NCI-H510A treated with DMSO at 0.1 percent for 48 hours (cell line): Measurements from ENCODE around the gene ATP2A3.
"Not testable (repeated sequence)": the region's sequence is repeated elsewhere in the genome, so short reads cannot be mapped to it uniquely, and the experiment has no call there.

Experiments used
- DNase-seq: peaks from one replicate; lab custom pipeline; 2025; lab: John Stamatoyannopoulos, UW

The ATP2A3 gene

DNA sequence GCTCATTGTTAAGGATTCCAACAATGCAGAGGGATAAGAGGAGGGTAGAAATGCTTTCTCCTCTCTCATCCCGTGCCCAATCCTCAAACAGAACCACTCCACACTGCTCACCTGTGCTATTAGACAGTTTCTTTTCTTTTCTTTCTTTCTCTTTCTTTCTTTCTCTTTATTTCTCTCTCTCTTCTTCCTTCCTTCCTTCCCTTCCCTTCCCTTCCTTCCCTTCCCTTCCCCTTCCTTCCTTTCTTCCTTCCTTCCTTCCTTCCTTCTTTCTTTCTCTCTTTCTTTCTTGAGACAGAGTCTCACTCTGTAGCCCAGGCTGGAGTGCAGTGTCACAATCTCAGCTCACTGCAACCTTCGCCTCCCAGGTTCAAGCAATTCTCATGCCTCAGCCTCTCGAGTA, 27.5 kb upstream of the ATP2A3 start:
- DNase-seq = not testable (repeated sequence)

DNA sequence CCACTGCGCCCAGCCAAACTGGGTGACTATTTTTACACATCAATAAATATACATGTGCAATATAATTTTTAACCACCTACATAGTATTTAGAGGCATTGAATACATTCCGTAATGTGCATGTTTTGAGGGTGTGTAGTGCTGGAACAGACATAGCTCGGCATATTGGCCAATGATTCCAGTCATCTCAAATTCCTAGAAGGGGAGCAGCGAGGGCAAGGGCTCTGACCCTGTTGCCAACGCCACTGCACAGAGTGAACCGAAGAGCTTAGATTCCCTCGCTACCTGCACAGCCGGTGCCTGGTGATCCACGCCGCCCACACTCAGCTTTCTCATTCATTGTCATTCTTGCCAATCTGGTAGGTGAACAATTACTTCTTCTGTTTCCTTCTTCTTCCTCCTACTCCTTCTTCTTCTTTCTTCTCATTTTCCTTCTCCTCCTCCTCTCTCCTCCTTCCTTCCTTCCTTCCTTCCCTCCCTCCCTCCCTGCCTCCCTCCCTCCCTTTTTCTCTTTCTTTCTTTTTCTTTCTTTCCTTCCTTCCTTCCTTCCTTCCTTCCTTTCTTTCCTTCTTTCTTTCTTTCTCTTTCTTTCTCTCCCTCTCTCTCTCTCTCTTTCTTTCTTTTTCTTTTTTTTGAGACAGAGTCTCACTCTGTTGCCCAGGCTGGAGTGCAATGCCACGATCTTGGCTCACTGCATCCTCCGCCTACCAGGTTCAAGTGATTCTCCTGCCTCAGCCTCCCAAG, 26.3 kb upstream of the ATP2A3 start:
- DNase-seq = no peak

DNA sequence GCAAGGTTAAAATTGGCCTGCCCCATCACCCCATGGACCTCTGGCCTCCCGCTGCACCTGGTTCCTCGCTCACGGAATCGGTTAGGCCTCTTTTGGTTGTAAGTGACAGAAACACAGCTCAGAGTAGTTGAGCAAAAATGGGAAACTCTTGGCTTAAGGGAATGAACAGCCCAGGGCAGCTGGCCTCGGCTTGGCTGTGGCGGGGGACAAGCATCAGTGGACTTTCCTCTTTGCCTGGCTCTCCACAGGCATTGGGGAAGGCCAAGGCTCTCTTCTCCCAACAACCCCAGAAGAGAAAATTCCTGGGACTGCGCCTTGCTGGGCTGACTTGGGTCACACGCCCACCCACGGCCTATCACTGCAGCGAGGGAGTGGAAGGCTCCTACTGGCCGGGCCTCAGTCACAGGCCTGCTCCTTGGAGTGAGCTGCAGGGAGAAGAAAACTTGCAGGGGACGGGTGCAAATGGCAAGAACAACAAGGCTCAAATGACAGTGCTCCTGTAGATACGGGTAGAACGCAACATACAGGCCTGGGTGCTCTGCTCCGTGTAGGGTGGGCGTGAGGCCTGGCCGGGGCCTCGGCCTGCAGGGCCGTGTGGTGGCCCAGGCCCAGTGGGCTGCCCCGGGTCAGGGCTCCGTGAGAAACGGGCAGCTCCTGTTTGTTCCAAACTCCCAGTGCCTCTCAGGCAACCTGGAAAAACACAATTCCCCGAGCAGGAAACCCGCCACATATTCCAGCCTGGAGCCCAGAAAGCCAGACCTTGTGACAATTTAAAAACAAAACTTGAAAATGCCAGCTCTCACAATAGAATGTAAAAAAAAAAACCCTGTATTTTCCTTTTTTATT, 25.0 kb upstream of the ATP2A3 start:
- no peak for DNase-seq

DNA sequence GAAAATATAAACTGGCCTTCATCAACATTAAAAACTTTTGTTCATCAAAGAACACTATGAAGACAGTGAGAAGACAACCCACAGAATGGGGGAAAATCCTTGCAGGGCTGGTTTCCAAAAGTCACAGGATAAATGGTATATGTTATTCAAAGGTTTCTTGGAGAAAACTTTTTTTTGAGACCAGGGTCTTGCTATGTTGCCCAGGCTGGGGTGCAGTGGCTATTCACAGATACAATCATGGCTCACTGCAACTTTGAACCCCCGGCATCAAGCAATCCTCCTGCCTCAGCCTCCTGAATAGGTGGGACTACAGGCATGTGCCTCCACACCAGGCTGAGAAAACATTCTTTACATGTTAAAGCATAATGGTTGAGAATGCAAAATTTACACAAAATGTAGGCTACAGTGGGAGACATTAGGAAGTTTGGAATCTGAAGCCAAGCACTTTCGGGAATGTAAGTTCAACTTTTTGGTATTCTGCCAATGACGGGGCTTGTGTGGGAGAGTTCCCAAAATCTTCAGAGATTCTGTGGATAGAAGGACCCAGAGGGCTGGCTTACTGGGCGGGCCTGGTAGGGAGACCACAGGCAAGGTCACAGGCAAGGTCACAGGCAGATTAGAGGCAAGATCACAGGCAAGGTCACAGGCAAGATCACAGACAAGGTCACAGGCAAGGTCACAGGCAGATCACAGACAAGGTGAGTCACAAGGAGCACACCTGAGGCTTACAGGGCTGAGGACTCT, 24.2 kb upstream of the ATP2A3 start:
- DNase-seq = no peak

DNA sequence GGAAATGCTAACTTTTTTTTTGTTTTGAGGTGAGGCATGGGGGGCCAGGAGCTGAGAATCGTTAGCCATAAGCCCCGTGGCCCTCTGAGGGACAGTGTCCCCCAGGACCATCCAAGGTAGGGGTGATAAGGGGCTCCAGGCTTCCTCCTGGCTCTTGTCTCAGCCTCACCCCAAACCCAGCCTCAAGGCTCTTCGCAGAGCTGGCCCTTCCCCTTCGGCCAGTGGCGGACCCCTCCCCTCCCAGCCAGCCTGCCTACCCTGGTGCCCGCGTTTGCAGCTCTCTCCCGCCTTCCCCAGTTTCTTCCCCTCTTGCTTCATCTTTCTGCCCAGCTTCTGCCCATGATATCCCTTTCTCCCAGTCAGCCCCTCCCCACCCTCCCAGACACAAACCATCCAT, 22.7 kb upstream of the ATP2A3 start:
- no peak for DNase-seq

DNA sequence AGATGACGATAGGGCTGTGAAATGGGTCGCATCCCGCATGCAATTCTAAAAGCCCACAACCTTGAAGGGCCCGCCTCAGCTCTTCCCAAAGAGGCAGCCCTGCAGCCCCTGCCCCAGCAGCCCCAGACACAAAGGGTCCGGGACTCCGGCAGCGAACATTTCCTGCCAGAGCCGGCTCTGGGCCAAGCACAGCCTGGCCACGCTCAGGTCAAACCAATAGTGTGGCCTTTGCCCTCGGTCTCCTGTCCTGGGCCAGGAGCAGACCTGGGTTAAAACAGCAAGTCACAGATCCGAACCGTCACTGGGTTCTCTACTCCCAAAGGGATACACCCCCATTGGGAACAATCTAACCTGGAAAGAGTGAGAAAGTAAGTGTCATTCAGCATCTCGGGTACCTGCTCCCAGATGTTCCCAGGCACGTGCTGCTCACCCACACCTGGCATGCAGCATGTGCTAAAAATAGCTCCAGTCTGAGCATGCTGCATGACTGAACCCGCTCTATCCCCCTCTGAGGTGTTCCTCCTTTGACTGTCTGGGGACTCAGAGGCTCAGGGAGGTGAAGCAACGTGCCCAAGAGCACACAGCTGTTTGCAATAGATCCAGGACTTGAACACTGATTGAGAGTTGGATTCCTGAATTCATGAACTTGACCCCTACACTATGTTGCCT, 22.2 kb upstream of the ATP2A3 start:
- no peak for DNase-seq

DNA sequence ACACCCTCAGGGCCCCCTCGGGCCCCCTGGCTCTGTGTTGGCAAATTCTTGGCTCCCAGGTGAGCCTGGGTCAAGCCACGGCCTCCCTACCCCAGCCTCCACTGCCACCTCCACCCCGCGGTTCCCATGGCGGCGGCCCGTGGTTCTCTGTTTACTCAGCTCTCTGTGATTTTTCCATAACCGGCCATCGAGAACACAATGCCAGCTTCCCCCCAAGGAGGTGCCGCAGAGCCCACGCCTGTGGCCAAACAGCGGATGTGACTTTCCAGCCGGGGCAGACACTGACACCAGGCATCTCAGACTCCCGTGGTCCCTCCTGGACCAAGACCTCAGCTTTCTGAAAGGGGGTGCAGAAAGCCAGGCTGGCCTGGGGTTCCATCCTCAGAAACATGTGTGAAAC, 21.6 kb upstream of the ATP2A3 start:
- no peak for DNase-seq

DNA sequence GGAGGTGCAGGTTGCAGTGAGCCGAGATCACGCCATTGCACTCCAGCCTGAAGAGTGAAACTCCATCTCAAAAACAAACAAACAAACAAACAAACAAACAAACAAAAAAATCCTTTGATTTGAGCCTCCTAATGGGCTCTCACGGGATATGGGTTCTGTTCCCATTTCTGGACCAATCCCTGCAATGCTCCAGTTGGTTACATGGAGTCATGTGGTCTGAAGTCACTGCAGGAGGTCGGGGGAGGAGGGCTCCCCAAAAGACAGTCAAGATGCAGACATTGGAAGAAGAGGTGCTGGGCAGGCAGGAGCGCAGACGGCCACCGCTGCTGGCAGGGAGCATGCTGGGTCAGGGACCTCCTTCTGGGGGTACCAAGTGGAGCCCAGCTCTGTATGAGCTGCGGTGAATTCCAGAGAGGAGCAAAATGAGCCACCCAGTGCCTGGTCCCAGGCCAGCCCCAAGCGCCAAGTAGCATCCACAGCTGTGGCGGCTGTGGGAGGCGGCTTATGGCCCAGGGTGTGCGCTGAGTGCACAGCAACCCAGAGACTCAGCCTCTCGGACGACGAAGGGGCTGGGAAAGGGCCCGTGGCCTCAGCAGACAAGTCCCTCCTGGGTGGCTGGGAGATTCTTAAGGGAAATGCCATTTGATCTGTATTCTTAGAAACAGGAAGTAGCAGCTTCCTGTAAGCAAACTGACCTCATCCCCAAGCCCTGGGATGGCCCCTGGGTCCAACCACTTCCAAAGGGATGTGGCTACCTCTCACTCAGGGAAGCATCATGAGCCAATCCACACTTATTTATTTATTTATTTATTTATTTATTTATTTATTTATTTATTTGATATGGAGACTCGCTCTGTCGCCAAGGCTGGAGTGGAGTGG, 19.6 kb upstream of the ATP2A3 start:
- peak; percentile 27 for DNase-seq

DNA sequence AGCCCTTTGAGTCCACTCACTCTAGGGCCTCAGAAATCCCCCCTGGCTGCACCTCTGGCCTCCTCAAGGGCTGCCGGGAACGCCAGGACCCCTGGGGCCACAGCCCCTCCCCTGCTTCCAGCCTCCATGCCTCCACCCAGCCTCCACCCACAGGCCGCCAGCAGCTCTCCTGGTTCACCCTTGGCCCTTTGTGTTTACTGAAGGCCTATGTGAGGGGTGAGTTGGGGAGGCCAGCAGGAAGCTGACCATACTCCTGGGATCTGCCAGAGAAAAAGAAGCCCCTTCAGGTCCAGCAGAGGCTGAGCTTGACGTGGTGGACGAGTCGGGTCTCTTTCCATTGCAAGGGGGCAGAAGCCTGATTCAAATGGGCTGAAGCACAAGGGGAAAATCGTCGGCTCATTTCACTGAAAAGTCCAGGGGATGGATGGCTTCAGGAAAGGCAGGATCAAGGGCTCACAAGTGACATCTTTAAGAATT, 18.3 kb upstream of the ATP2A3 start:
- DNase-seq = no peak

DNA sequence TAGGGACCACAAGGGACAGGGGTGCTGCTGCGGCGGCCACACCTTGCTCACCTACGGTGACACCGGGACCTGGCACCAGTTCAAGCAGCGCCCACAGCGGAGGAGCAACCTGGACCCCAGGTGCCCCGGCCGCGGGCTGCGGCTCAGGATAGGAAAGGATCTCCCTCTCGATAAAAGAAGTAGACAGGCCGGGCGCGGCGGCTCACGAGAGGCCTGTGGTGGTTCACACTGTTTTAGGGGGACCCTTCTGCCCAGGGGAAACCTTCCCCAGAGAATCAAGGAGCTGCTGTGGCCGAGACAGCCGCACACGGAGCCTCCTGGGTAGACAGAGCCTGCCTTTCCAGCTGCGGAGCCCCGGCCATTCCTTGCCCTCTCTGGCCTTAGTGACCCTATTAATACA, 17.9 kb upstream of the ATP2A3 start:
- DNase-seq = no peak

DNA sequence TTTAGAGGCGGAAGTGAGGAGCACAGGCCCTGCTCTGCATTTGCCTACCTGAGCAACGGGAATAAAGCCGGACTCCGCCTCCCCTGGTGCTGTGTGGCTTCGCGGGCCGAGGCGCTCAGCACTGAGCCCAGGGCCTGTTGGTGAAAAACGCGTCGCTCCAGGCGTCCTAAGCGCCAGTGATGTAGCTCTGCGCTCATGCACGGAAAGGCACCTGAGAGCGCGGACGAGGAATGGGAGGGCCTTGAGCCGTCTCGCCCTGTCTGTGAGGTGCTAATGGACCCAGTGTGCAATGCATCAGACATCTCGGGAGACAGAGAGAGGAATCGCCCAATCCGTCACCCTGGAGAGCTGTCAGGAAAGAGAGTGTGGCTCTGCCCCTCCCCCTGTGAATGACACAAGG, 17.2 kb upstream of the ATP2A3 start:
- DNase-seq = no peak

DNA sequence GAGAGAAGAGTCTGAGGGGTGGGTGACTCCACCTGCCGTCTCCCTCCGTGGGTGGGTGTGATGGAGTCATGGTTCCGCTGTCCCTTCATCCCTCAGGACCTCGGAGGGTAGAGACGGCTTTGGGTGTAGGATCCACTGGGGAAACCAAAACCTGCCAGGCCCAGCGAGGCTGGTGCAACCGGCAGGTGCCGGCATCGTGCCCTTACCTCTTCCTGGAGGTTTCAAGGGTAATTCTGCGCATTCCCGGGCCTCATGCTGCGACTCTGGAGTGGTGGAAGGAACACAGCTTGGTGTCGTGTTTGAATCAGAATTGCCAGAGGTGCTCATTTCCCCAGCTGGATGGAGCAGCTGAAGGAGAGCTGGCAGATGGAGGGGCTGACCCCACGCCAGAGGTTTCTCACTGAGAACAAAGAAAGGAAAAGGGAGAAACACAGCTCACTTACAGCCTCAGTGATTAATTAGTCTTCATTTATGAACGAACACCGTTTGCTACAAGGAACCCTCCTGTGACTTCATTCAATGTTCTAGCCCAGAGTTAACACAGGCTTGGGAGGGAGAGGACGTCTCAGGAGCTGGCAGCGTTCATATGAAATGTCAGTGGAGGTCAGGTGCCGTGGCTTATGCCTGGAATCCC, 16.3 kb upstream of the ATP2A3 start:
- DNase-seq = no peak

DNA sequence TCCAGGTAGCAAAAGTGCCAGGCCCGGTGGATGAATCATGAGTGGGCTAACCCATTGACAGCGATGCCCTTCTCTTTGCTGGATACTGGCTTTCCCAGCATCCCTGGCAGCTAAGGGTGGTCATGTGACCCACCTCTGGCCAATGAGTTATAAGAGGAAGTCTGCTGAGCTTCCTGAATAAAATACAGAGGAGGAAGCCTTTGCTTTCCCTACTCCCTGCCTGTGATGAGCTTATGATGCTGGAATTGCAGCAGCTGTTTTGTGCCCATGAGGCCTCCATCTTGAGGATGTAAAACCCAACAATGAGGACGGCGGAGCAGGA, 15.0 kb upstream of the ATP2A3 start:
- no peak for DNase-seq

DNA sequence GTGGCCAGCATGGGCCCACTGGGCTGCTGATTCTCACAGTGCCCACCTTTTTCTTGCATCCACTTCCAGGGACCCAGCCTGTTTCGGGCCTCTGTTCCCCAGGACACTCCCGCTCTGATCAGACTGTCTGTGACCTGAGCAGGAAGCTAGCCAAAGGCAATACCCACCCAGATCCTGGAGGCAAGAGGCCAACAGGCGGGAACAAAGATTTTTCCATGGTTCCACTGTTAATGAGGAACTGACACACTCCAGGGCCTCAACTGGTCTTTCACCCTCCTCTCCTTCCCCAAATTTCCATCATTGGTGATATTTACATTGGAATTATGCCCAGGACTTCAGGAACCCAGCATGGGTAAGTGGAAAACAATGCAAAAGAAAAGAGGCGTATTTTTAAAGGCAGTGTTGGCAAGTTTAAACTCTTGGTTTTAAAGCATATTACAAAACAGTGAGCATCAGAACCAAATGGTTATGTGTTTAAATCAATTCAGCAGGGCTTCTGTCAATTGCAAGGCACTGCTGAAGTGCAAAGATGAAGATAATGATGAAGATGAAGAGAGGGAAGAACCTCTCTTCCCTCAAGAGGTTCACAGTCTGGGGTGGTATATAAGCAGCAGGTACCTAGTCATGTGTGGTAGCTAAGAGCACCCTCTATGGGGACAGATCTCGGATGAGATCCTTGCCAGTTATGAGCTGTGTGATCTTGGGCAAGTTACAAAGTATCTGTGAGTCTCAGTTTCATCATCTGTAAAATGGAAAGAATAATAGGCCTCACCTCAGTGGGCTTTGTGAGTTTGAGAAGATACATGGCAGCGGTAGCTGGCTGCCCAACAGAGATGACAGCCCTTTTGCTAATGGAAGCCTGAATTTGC, 14.4 kb upstream of the ATP2A3 start:
- DNase-seq = no peak

DNA sequence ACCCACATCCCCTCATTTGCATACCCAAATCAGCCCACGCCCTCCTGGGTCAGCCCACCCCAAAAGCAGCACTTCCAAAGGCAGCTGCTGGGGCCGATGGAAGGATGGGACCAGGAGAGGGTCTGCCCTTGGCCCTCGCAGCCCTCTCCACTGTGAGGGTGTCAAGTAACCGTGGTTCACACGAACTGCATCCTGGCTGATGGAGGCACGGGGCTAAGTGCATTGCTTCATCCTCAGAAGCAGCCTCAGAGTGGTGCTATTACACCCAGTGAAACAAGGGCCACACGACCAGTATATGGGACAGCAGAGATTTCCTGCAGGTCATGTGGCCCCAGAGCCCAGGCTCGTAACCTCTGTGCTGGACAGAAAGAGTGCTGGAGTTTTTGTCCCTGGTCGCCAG, 13.2 kb upstream of the ATP2A3 start:
- DNase-seq = no peak

DNA sequence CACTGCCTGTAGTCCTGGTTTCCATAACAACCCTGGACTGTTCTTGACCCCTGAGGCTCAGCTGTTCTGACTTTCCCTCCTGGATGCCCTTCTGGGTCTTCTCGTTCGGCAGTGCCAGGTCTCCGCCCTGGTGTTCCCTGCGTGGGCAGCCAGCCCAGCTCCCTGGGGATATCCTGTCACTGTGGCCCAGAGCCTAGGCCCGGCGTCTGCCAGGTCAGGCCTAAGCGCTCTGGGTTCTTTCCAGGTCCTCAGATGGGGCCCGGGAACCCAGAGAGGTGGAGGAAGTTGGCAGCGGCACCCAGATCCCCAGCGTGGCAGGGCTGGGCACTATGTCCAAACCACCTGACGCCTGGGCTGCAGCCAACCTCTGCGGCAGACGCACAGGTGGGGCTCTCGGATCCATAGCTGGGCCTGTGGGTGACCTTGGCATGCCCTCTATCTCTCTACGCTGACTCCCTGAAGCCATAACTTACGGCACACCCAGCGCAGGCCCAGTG, 12.5 kb upstream of the ATP2A3 start:
- DNase-seq = no peak

DNA sequence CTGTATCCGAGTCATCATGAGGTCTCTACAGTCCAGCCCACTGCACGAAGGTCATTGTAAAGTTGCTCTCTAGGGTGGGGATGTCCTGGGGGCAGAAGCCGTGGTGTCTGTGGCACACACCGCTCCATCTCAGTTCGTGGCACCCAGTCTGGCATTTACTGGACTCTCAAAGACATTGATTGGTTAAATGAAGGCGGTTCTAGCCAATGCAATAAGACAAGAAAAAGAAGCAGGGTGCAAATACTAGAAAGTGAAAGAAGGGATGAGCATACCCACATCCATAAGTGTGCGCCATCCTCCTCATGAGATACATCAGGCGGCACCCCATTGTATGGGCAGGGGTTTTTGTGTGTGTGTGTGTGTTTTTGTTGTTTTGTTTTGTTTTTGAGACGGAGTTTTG, 10.7 kb upstream of the ATP2A3 start:
- DNase-seq = no peak

DNA sequence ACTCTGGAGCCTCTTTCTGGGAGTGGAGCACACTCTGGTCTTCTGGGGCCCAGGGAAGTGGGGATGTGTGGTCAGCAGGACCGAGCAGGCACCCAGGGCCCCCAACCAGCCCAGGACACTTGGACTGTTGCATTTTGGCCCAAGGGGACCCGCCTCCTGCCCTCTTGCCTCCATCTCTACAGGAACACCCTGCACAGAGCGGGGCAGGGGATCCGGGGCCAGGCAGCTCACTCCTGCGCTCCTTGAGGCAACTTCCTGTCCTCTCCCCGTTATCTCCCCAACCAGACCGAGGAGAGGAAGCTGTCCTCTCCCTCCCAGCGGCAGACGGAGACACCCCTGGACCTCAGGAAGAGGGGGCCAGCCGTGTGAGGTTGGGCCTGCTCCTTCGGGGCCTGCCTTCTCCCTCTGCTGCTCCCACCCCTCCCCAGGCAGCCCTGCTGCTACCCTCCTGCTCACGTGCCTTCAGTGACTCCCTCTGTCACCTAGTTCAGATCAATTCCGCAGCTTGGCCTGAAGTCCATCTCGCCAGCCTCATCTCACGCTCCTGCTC, 10.0 kb upstream of the ATP2A3 start:
- DNase-seq = no peak

DNA sequence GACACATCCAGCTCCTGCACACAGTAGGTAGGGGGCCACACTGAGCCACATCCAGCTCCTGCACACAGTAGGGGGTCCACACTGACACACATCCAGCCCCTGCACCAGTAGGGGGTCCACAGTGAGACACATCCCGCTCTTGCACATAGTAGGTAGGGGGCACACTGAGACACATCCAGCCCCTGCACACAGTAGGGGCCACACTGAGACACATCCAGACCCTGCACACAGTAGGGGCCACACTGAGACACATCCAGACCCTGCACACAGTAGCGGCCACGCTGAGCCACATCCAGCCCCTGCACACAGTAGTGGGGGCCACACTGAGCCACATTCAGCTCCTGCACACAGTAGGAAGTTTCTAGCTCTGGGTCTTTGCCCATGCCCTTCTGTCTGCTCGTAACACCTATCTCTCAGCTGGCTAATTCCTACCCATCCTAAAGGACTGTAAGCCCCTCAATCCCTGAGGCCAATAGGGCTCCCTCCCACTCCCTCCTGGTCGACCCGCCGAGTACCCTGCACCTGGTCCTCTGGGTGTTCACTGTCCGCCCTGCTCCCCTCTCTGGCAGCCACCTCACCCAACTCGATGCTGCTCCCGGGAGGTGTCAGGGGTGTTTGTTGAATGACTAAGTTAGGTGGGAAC, 9.4 kb upstream of the ATP2A3 start:
- no peak for DNase-seq
